ENCODE results near the gene SLC39A6. TPM values are rescaled to one million over a fixed set of nuclear protein-coding genes. Genes with fewer than 3 reads are reported as not detected.

SLC39A6 gene
- polyA plus RNA-seq, 1 donor (not counting 4 experiments of a cell fraction or from before 2014, with no cell fraction given) = 145 TPM

- FAIRE-seq (no peak), DNase-seq (ENCODE audit: low read depth, low spot score) (no peak)
- Histone ChIP-seq H2AFZ (ENCODE audit: control insufficient read depth, low read length) (no peak overlapping the region), H4K20me1 (ENCODE audit: control insufficient read depth, extremely low read depth, insufficient read depth, low read length) (no peaks in the 10 kb centered on the region), H3K9ac (ENCODE audit: control insufficient read depth, extremely low read depth, insufficient read depth, low read length) (no peak overlapping the region), H3K4me2 (ENCODE audit: control insufficient read depth, extremely low read depth, insufficient read depth, low read depth, low read length) (no peak overlapping the region), H3K27ac (ENCODE audit: control insufficient read depth, insufficient read depth, low read length) (no peak overlapping the region), H3K27me3 (ENCODE audit: control insufficient read depth, extremely low read depth, insufficient read depth, low read length) (no peaks in the 10 kb centered on the region), H3K4me1 (ENCODE audit: control insufficient read depth, extremely low read depth, insufficient read depth, low read length) (peaks cover 9% of the 10 kb centered on the region), H3K79me2 (ENCODE audit: control insufficient read depth, insufficient read depth, low read length) (no peaks in the 10 kb centered on the region), H3K9me1 (ENCODE audit: control insufficient read depth, extremely low read depth, insufficient read depth, low read length) (no peaks in the 10 kb centered on the region), H3K9me3 (ENCODE audit: control insufficient read depth, low read depth, low read length) (no peaks in the 10 kb centered on the region), H3K4me3 (ENCODE audit: control insufficient read depth in 2 of 3, extremely low read depth in 1 of 3, insufficient read depth in 2 of 3, low read depth in 1 of 3, low read length in 3 of 3) (no peak overlapping the region), H3K36me3 (ENCODE audit: control insufficient read depth in 2 of 2, extremely low read depth in 1 of 2, insufficient read depth in 2 of 2, low read length in 2 of 2) (no peaks in the 10 kb centered on the region)
- dilution Hi-C loops (cut with MboI; ENCODE audit: extremely low pct_ligation_motif_present, low sequenced_read_pairs) = no loop called here
- TF ChIP-seq CTCF (optimal IDR thresholded peaks at IDR 0.05 in 1 of 3, IDR thresholded peaks at IDR 0.05 in 1 of 3, conservative IDR thresholded peaks at IDR 0.05 in 1 of 3; ENCODE audit: extremely low read depth in 1 of 3, insufficient read depth in 2 of 3, low read length in 3 of 3) = no peak
- TF ChIP-seq EZH2 (IDR thresholded peaks at IDR 0.05; ENCODE audit: low read length) = no peak
Observed at GRCh38 chr18:36088256-36088655, 40.9 kb downstream of the SLC39A6 start.

- TF ChIP-seq CTCF (optimal IDR thresholded peaks at IDR 0.05 in 1 of 3, IDR thresholded peaks at IDR 0.05 in 1 of 3, conservative IDR thresholded peaks at IDR 0.05 in 1 of 3; ENCODE audit: extremely low read depth in 1 of 3, insufficient read depth in 2 of 3, low read length in 3 of 3) (no peak), EZH2 (IDR thresholded peaks at IDR 0.05; ENCODE audit: low read length) (no peak)
- Histone ChIP-seq H3K4me1 (ENCODE audit: control insufficient read depth, extremely low read depth, insufficient read depth, low read length) (peaks cover 9% of the 10 kb centered on the region), H3K4me3 (ENCODE audit: control insufficient read depth in 2 of 3, extremely low read depth in 1 of 3, insufficient read depth in 2 of 3, low read depth in 1 of 3, low read length in 3 of 3) (no peak overlapping the region), H4K20me1 (ENCODE audit: control insufficient read depth, extremely low read depth, insufficient read depth, low read length) (no peaks in the 10 kb centered on the region), H3K27me3 (ENCODE audit: control insufficient read depth, extremely low read depth, insufficient read depth, low read length) (no peaks in the 10 kb centered on the region), H3K27ac (ENCODE audit: control insufficient read depth, insufficient read depth, low read length) (no peak overlapping the region), H2AFZ (ENCODE audit: control insufficient read depth, low read length) (no peak overlapping the region), H3K4me2 (ENCODE audit: control insufficient read depth, extremely low read depth, insufficient read depth, low read depth, low read length) (no peak overlapping the region), H3K36me3 (ENCODE audit: control insufficient read depth in 2 of 2, extremely low read depth in 1 of 2, insufficient read depth in 2 of 2, low read length in 2 of 2) (no peaks in the 10 kb centered on the region), H3K9me3 (ENCODE audit: control insufficient read depth, low read depth, low read length) (no peaks in the 10 kb centered on the region), H3K9ac (ENCODE audit: control insufficient read depth, extremely low read depth, insufficient read depth, low read length) (no peak overlapping the region), H3K9me1 (ENCODE audit: control insufficient read depth, extremely low read depth, insufficient read depth, low read length) (no peaks in the 10 kb centered on the region), H3K79me2 (ENCODE audit: control insufficient read depth, insufficient read depth, low read length) (no peaks in the 10 kb centered on the region)
- DNase-seq (ENCODE audit: low read depth, low spot score) (no peak), FAIRE-seq (no peak)
- dilution Hi-C loops (cut with MboI; ENCODE audit: extremely low pct_ligation_motif_present, low sequenced_read_pairs) = no loop called here
Observed at GRCh38 chr18:36086186-36086585, 43.0 kb downstream of the SLC39A6 start.
